ENCODE data around the gene LCLAT1.
"Not testable (repeated sequence)": the region's sequence is repeated elsewhere in the genome, so short reads cannot be mapped to it uniquely, and the experiment has no call there.

Gene LCLAT1

GRCh38 chr2:30492185-30492584 is 45.1 kb downstream of the LCLAT1 start:
- no peak for DNase-seq

DNA sequence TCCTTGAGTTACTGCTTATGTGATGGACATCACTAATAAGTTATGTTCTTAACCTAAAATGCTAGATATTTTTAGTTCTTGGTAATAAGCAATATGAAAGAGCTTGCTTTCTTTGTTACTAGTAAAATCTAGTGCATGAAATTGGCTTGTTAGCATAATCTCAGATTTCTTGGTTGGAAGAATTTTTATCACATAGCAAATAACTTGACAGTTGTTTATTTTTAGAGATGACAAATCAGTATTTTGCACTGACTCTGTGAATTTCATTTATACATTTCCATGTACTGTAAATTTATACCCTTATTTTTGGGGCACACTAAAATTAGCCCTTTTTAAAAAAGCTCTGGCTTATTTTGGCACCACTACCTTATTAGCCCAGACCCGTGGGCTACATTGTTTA is 45.6 kb downstream of the LCLAT1 start:
- no peak for DNase-seq

- no peak for DNase-seq
Measured at GRCh38 chr2:30493440-30493839, 46.4 kb downstream of the LCLAT1 start.

GRCh38 chr2:30495896-30496295 is 48.9 kb downstream of the LCLAT1 start:
- DNase-seq = not testable (repeated sequence)

- DNase-seq = no peak
Measured at GRCh38 chr2:30499681-30500080, 52.6 kb downstream of the LCLAT1 start.

- DNase-seq = no peak
Measured at GRCh38 chr2:30500699-30501098, 53.7 kb downstream of the LCLAT1 start.

DNA sequence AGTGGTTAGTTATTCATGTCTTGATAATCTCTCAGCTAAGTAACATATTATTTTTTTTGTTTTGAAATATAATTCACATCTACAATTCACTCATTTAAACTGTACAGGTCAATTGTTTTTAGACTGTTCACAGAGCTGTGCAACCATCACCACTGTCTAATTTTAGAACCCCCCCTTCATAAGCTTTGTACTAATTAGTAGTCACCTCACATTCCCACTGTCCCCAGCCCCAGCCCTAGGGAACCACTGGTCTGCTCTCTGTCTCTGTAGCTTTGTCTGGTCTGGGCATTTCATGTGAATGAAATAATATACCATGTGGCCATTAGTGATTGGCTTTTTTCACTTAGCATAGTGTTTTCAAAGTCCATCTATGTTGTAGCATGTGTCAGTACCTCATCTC is 55.3 kb downstream of the LCLAT1 start:
- DNase-seq = no peak

DNA sequence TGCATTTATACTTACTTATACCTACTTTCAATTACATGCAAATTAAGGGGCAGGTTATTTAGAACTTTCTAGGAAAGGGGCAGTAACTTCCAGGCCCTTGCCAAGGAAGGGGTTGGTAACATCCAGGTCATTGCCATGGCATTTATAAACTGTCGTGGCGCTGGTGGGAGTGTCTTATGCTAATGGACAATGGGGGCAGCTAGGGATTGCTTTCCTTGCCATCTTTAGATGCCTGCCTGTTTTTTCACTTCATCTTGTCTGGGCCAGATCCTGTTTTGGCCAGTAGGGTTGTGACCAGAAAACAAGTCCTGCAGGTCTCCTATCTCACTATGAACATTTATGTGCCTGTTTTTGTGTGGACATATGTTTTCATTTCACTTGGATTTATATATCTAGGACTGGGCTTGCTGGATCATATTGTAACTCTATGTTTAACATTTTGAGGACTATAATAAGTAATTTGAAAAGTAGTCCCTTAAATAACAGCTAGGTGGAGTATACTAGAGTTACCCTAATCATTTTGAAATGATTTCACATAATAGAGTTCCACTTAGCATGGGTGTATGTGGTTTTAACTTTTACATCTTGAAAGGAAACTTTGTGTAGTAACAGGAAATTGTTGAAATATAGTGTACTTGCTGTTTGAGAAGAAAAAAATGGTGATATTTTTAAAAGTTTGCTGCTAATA is 56.1 kb downstream of the LCLAT1 start:
- no peak for DNase-seq

DNA sequence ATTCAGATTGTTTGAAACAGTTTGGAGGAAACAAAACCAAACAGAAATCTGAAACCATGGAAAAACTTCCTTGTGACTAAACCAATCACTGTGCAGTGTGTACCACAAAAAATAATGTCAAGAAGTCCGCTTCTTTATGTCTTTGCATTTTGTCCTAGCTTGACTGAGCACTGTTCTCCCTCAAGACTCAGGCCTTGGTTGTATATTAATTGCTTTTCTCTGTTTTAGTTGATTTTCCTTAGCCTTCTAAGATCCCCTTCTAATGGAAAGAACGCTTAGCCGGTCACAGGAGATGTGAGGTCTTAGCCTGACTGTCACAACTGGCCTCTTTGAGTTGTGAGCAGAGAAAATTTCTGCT is 56.6 kb downstream of the LCLAT1 start:
- no peak for DNase-seq

DNA sequence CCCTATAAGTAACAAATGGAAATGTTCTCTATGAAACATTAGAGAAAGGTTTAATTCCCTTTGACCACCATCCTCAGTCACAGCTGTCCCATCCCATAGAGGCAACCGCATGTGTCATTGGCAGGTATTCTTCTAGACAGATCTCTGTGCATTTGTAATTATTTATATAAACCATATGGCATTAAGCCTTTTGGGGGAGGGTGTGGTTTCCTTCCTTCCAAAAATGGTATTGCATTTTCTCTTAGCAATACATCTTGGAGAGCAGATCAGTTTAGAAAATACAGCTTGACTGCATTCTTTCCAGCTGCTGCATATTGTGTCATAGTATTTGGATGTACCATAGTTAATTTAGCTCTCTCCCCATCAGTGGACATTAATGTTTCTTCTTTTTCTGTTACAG is 57.7 kb downstream of the LCLAT1 start:
- DNase-seq = peak; percentile 24

- no peak for DNase-seq
Measured at GRCh38 chr2:30505500-30506180, 58.6 kb downstream of the LCLAT1 start.

DNA sequence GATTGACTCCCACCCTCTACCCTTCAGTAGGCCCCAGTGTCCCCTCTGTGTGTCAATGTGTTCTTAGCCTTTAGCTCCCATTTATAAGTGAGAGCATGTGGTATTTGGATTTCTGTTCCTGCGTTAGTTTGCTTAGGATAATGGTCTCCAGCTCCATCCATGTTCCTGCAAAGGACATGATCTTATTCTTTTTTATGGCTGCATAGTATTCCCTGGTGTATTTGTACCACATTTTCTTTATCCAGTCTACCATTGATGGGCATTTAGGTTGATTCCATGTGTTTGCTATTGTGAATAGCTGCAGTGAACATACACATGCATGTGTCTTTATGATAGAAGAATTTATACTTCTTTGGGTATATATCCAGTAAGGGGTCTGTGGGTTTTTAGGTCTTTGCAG is 60.4 kb downstream of the LCLAT1 start:
- DNase-seq = not testable (repeated sequence)

DNA sequence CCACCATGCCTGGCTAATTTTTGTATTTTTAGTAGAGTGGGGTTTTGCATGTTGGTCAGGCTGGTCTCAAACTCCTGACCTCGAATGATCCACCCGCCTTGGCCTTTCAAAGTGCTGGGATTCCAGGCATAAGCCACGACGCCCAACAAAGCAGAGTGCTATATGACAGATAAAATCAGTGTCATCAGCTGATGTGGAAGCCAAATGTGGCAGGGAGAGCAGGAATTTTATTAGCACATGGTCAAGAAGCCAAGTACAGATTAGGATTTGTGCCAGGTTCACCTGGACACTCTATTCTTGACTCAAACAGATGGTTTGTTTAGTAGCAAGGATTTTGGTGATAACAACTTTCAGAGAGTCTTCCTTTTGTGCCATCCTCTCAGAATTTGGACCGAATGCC is 62.7 kb downstream of the LCLAT1 start:
- DNase-seq = no peak

DNA sequence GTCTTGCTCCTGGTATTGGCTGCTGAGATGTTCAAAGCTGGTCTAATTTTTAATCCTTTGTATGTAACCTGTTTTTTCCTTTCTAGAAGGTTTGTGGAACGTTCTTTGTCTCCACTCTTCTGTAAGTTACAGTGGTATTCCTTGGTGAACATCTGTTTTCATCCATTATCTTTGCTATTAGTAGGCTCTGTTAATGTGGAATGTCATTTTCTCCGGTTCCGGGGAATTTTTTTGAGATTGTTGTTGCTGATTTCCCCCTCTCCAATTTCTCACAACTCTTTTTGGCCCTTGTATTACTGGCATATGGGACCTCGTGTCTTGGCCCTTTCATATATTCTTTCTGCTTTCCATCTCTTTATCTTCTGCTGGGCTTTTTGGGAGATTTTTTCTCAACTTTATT is 63.4 kb downstream of the LCLAT1 start:
- no peak for DNase-seq

- DNase-seq = no peak
Measured at GRCh38 chr2:30511122-30512083, 64.4 kb downstream of the LCLAT1 start.

- no peak for DNase-seq
Measured at GRCh38 chr2:30512243-30512886, 65.3 kb downstream of the LCLAT1 start.

- DNase-seq = not testable (repeated sequence)
Measured at GRCh38 chr2:30513649-30514048, 66.6 kb downstream of the LCLAT1 start.

- DNase-seq = peak; percentile 53
Measured at GRCh38 chr2:30514134-30514847, 67.2 kb downstream of the LCLAT1 start.

DNA sequence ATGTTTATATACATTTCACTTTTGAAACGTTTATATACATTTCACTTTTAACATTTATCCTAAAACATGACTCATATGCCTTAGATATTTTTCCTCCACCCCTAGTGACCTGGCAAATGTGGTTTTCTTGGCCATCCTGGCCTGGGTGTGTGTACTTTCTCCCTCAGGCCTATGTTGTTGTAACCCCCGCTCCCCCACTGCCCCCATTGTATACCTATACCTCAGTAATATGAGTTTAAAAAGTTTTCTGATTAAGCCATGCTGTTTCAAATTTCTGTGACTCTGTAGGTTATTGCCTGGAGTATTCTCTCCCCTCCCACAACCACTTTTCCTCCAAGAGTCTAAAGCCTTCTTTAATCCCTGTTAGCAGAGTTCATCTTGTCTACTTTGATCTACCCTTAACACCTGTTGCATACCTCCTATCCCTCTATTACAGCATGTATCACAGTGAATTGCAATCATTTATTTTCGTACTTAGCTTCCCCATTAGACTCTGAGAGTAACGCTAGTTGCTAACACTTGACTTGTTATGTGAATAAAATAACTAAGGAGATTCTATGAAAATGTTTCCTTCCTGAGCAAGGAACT is 67.9 kb downstream of the LCLAT1 start:
- DNase-seq = no peak

DNA sequence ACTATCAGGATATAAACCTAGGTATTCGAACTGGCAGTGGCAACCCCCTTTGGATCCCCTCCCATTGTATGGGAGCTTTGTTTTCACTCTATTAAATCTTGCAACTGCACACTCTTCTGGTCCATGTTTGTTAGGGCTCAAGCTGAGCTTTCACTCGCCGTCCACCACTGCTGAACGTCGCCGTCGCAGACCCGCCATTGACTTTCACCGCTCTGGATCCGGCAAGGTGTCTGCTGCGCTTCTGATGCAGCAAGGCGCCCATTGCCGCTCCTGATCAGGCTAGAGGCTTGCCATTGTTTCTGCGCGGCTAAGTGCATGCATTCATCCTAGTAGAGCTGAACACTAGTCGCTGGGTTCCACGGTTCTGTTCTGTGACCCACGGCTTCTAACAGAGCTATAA is 69.1 kb downstream of the LCLAT1 start:
- DNase-seq = no peak

DNA sequence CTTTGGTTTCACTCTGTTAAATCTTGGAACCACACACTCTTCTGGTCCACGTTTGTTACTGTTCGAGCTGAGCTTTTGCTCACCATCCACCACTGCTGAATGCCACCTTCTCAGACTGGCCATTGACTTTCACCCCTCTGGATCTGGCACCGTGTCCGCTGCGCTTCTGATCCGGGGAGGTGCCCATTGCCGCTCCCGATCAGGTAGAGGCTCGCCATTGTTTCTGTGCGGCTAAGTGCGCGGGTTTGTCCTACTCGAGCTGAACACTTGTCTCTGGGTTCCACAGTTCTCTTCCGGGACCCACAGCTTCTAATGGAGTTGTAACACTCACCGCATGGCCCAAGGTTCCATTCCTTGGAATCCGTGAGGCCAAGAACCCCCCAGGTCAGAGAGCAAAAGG is 72.8 kb downstream of the LCLAT1 start:
- no peak for DNase-seq

DNA sequence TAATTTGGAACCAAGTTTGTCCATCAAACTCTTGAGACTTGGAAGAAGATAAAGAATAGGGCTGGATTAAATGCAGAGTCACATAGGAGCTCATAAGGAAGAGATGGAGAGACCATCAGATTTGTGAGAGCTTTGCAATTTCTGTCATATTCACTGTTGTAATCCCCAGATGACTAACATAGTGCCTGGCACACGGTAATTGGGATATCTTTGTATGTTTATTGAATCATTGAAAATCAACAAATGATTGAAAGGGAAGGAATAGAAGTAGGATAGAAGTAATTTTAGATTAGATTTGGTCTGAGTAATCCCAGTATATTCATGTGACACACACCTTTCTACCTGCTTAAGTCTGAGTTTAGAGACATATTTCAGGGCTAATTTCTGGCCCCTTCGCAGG is 75.4 kb downstream of the LCLAT1 start:
- DNase-seq = no peak
